Hindlimb muscle (tissue), 1 donor: ENCODE results near the gene WDR73. TPM values are rescaled to one million over a fixed set of nuclear protein-coding genes. Genes with fewer than 3 reads are reported as not detected.
"Not testable (repeated sequence)": the region's sequence is repeated elsewhere in the genome, so short reads cannot be mapped to it uniquely, and the experiment has no call there.

Source experiments
- DNase-seq: peaks from one replicate; pipeline ENCODE4 v3.0.0-alpha.2; 2013
- polyA plus RNA-seq: library from polyadenylated mRNA; unstranded; fragments of 120-200 nt; gene quantifications from one replicate; pipeline ENCODE4 v1.2.1, GENCODE V29; 2013; ENCODE audit not compliant: insufficient read length

WDR73 gene
- polyA plus RNA-seq, 1 donor: 17.5 TPM

DNA sequence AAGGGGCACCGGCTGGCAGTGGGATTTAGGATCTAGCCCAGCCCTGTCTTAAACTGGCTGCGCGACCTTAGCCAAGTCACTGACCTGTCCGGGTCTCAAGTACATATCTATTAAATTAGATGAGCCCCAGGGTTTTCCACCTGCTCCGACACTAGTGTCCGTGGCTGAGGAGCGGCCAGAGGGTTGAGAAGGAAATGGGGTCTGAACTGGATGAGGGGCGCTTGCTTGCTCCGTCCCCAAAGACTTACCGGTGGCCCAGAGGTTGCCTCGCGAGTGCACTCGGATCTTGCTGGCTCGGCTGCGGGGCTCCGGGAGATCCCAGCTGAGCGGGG, 3.6 kb upstream of the WDR73 start:
- no peak for DNase-seq

DNA sequence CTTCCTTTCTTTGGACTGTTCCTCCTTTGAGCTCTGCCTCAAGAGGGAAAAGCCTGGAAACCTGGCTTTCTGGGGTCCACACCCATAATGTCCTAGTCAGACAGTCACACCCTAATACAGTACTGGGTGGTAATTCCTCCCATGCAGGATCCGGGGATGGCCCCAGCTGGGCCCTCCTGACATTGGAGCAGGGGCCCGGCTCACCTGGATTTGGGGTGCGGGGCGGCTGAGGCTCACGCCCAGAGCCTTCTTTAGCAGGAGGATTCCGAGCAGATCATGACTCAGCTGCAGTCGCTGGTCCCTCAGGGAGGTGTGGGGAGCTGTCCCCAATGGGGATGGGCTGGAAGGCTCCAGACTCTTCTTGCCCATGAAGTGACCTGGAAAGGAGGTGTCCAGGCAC, 2.9 kb upstream of the WDR73 start:
- no peak for DNase-seq

DNA sequence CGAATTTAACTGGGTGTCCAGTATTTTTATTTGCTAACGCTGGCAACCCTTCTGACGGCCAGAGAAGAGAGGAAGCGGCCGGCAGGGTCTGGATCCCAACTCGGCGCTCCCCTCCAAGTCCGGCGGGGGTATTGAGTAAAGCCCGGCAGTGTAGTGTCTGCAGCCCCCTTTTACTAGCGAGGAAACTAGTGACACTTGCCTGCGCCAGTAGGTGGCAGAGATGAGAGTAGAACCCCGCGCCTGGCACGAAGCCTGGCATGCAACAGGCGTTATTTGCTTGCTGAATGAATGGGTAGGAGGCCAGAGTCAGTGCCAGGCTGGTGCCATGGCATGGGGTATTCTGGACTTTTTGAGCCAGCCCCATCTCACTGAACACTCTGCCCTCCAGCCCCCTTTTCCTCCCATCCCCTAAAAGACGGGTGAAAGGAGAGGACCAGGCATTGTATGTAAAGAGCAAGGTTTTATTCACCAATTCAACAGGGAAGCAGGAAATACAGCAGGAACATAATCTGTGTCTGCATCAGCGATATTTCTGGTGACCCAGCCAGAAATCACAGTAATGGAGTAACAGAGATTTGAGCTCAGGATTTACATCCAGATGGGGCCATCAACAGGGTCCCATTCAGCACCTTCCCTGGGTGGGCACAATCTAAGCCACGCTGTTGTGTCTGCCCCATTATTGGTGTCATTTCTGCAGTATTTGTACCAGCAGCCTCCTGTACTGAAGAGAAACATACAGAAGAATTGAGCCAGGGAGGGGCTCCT, 788 bp upstream of the WDR73 start:
- DNase-seq: peak; percentile 64

DNA sequence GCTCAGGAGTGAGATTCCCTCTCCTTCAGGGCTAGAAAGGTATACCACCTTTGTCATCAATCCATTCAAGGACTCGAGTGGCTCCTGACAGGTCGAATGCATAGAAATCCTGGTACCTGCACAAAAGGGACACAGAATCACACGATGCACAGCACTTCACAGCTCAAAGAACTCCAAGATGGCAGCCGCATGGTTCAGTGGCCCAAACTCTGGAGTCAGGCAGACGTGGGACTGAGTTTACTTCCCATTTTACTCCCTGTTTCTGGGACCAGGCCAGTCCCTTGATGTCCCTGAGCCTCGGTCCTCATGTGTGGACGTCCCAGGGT, 536 bp downstream of the WDR73 start:
- DNase-seq: no peak

DNA sequence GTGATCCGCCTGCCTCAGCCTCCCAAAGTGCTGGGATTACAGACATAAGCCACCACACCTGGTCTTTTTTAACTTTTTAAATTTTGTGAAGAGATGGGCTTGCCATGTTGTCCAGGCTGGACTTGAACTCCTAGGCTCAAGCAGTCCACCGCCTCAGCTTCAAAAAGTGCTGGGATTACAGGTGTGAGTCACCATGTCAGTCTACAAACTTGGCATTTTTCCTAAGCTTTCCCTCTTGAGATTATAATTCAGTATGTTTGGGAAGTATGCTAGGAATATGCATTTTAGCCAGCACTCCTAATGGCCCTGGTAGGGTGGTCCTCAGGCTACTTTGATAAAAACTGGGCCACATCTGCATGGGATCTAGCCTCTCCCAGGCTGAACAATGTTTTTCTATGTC, 4.4 kb downstream of the WDR73 start:
- no peak for DNase-seq

DNA sequence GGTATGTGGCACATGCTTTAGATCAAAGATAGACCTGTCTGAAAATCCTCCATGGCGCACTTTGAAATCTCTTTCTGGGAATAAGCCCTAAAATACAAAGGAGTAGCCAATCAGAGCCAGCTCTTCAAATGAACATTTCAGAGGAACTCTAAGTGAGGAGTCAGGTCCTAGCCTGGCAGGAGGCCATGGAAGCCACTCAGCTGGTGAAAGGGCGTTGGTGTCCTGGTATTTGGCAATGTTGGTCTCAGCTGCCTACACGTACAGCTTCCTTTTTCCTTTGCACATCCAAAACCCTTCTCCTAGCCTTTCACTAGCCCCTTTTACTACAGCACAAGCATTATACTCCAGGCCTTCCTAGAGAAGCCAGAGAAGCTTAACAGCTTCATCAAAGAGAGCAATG, 5.5 kb downstream of the WDR73 start:
- no peak for DNase-seq

DNA sequence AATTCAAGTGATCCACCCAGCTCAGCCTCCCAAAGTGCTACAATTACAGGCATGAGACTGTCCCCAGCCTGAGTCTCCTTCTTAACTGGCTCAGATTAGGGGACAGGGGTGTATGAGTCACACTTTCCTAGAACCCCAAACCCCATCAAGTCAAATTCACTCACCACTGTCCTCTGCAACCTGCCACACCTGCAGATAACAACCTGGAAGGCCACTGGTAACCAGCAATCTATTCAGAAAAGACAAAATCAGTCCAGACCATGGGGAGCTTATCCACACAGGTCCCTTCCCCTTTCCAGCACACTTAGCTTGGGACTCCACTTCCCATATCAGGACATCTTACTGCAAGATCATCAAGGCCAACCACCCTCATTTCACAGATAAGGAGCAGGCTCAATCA, 6.4 kb downstream of the WDR73 start:
- no peak for DNase-seq

DNA sequence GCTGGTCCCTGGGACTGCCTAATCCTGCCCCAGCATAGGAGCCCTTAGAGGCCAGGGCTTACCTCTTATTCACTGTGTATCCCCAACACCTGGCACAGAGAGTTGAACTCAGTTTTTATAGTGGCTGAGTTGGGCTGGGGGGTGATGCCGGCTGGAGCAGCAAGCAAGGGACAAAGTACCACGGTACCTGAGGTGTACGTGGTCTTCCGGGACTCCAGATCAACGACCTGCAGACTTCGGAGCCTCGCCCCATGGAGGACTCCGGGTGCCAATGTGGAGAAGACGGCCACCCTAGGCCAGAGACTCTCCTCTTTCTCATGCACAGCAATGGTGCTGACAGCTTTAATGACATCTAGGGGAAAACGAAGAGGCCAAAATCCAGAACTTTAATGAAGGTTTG, 8.1 kb downstream of the WDR73 start:
- no peak for DNase-seq

DNA sequence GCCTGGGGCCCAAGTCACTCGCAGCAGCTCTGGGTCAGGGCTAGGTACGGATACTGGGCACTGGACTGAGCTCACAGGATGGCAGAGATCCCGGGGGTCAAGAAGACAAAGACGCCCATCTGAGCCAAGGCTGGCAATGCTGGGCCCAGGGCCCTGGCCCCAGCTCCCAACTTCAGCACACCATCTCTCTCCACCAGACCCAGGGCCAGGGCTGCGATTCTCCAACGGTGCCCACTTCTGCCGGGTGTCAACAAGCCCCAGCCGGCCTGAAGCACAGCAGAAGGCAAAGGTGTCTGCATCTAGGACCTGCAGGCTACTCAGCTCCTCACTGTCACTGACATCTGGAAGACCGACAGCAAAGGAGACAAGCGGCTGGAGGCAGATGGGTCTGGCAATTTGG, 8.6 kb downstream of the WDR73 start:
- DNase-seq: no peak

DNA sequence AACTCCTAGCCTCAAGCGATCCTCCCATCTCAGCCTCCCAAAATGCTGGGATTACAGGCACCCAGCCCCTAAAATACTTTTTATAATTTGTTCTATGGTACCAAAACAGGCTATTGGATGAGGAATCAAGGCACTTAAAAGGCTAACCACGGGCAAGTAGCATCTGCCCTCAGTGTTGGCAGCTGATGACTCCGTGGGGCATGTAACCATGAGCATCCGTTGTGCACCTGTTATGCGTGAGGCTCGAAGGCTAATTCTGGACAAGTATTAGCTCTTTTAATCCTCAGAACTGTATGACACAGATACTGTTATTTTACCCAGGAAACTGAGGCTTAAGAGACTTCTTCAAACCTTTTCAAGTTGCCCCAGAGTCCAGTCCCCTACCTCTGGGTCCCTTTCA, 10.2 kb downstream of the WDR73 start:
- DNase-seq: no peak

DNA sequence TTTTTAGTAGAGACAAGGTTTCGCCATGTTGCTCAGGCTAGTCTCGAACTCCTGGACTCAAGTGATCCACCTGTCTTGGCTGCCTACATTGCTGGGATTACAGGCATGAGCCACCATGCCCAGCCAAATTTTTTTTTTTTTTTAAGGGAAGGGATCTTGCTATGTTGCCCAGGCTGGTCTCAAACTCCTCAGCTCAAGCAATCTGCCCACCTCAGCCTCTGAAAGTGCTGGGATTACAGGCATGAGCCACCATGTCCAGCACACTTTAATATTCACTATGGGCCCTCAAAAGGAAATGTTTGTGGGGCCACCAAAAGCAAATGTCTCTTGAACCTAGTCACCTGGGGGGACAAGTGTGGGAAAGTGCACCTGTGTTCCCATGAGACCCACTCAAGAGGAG, 11.4 kb downstream of the WDR73 start:
- DNase-seq: not testable (repeated sequence)

DNA sequence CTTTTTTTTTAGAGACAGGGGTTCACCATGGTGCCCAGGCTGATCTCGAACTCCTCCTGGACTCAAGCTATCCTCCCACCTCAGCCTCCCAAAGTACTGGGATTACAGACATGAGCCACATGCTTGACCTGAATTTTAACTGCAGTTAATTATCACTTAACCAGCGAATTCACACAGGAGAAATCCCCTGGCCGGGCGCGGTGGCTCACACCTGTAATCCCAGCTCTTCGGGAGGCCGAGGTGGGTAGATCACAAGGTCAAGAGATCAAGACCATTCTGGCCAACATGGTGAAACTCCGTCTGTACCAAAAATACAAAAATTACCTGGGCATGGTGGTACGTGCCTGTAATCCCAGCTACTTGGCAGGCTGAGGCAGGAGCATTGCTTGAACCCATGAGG, 12.2 kb downstream of the WDR73 start:
- not testable (repeated sequence) for DNase-seq

DNA sequence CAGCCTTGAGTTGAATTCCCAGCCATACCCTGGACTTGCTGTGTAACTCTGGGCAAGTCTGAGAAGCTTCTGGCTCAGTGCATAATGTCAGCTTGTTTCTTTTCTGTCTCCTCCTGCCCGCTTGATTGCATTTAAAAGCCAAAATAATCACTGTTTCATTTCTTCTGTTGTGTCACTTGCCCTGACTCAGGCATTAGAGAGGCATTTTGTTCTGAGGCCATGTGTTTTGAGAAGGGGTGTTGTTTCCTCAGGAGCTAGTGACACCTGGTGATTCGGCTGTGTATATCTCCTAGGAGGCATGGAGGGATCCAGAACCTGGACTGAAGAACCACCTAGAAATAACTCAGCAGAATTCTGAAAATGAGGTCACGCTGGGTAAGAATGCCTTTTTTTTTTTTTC, 16.0 kb downstream of the WDR73 start:
- DNase-seq: no peak

DNA sequence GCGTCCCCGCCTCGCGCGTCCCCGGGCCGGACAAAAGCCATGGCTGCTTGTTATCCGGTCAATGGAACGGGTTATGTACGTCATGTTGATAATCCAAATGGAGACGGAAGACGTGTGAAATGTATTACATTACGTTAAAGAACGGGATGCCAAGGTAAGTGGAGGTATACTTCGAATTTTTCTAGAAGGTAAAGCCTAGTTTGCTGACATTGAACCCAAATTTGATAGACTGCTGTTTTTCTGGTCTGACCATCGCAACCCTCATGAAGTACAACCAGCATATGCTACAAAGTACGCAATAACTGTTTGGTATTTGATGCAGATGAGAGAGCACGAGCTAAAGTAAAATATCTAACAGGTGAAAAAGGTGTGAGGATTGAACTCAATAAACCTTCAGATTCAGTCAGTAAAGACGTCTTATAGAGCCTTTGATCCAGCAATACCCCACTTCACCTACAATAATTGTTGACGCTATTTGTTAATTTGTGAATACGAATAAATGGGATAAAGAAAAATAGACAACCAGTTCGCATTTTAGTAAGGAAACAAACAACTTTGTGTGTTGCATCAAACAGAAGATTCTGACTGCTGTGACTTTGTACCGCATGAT, 19.8 kb downstream of the WDR73 start:
- no peak for DNase-seq

DNA sequence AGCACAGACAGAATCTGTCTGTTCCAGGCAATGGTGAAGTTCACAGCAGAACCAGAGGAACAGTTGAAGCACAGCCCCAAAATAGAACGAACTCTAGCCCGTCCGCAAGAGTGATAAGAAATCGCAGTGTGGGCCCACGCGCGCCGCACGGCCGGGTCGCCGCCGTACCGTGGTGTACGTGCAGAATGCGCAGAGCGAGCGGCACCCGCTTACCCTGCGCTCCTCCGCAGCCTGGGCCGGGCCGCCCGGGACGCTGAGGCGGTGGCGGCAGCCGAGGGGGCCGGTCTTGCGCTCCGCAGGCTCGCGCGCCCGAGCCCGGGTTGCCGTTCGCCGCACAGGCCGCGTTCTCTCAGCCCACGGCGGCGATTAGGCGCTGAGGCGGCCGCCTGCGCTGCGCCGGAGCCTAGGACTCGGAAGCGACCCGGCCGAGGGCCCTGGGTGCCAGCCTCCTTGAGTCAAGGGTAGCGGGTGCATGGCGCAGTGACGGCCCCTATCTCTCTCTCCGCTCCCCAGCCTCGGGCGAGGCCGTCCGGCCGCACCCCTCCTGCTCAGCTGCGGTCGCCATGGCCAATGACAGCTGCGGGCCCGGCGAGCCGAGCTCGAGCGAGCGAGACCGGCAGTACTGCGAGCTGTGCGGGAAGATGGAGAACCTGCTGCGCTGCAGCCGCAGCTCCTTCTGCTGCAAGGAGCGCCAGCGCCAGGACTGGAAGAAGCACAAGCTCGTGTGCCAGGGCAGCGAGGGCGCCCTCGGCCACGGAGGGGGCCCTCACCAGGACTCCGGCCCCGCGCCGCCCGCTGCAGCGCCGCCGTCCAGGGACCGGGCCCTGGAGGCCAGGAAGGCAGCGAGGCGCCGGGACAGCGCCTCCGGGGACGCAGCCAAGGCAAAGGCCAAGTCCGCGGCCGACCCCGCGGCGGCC, 20.5 kb downstream of the WDR73 start:
- peak; percentile 83 for DNase-seq

DNA sequence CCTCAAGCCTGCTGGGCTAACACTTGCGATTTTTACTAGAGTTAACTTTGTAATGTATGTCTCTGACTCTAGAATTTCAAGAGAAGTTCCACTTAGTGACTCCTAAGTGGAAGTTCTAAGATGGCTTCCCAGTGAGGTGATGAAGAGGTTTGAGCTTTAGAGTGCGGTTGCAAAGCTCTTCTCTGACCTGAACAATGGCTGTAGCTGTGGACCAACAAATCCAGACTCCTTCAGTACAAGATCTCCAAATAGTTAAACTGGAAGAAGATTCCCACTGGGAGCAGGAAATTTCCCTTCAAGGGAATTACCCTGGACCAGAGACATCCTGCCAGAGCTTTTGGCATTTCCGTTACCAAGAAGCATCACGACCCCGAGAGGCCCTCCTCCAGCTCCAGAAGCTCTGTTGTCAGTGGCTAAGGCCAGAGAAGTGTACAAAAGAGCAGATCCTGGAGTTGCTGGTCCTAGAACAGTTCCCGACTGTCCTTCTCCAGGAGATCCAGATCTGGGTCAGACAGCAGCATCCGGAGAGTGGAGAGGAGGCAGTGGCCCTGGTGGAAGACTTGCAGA, 22.3 kb downstream of the WDR73 start:
- no peak for DNase-seq

DNA sequence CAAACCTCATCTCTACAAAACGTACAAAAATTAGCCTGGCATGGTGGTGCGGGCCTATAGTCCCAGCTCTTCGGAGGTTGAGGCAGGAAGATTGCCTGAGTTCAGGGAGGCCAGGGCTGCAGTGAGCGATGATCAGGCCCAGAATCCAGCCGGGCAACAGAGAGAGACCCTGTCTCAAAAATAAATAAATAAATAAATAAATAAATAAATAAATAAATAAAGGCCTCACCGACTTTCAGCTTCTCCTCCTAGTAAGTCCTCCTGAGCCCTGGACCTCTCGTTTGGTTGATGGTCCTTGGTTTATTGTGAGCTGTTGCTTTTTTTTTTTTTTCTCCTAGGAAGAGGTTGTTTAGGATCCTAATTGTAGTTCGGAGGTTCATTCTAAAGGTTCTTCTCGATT, 25.1 kb downstream of the WDR73 start:
- no peak for DNase-seq

DNA sequence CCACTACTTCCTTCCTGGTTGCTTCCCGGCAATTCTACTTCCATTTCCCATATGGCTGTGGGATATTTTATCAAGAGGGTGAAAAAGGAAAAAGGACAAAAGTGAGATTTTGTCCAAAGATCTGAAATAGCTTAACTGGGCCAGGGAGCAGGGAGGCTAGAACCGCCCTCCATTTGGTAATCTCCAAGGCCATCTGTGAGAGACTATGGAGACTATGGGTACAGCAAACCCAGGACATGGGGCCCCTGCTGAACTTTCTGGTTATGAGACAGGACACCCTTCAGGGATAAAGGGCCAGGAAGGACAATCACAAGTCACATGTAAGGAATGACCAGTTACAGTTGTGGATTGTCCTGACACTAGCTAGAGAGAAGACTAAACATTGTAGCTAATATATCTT, 29.0 kb downstream of the WDR73 start:
- no peak for DNase-seq

DNA sequence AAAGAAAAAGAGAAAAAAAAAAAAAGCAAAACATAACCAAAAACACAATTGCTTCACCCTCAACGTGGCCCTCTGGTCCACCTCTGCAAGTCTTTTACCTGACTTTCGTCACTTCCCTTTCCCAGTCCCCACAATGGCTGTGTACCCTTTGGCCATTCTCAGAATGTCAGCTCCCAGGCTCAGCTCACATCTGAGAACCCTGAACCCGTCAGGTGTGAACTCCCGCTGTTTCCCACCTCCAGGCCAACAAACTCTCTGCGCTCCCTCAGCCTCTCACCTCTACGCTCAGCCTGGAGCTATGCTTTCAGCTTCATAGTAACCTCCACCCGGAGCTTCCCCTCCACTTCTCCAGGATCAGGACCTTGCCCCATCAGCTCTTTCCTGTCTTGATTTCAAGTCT, 29.7 kb downstream of the WDR73 start:
- DNase-seq: no peak

DNA sequence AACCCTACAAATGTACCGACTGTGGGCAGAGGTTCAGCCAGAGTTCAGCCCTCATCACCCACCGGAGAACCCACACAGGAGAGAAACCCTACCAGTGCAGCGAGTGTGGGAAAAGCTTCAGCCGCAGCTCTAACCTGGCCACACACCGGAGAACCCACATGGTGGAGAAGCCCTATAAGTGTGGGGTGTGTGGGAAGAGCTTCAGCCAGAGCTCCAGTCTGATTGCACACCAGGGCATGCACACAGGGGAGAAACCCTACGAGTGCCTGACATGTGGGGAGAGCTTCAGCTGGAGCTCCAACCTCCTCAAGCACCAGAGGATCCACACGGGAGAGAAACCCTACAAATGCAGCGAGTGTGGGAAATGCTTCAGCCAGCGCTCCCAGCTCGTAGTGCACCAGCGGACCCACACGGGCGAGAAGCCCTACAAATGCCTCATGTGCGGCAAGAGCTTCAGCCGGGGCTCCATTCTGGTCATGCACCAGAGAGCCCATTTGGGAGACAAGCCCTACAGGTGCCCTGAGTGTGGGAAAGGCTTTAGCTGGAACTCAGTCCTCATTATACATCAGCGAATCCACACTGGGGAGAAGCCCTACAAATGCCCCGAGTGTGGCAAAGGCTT, 32.6 kb downstream of the WDR73 start:
- DNase-seq: no peak

DNA sequence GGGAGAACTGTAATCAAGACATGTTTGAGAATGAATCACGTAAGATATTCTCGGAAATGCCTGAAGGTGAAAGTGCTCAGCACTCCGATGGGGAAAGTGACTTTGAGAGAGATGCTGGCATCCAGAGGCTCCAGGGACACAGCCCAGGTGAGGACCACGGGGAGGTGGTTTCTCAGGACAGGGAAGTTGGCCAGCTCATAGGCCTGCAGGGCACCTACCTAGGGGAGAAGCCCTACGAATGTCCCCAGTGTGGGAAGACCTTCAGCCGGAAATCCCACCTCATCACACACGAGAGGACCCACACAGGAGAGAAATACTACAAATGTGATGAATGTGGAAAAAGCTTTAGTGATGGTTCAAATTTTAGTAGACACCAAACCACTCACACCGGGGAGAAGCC, 33.5 kb downstream of the WDR73 start:
- no peak for DNase-seq

DNA sequence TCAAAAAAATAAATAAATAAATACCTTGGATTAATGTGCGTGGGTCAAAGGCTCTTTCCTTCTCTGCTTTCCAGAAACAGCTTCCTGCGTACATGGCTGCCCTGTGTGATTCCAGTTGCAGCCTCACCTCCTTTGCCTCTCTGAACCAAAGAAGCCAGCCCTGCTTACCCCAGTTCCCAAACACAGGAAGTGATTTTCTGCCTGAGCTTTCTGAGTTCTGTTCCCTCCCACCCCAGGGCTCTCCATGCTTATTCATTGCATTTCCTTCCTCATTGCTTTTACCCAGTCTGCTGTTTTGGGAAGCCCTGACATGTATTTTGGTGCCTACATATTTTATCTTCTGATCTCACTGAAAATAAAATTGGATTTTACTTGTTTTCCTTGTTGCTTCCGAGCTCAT, 37.8 kb downstream of the WDR73 start:
- DNase-seq: no peak

DNA sequence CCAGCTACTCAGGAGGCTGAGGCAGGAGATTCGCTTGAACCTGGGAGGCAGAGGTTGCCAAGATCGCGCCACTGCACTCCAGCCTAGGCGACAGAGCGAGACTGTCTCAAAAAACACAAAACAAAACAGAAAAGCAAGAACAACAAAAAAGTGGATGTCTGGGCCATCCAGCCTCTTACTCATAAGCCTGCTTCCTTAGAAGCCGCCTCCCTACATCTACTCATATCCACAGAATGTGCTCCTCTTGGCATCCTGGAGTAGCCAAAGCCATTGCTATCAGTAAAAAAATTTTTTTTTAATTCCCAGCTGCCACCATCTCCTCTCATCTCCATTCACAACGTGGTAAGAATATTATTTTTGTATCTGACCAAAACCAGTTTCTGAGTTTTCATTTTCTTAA, 42.5 kb downstream of the WDR73 start:
- DNase-seq: no peak
